ENCODE results near the gene DENND1A.

The DENND1A gene

DNA sequence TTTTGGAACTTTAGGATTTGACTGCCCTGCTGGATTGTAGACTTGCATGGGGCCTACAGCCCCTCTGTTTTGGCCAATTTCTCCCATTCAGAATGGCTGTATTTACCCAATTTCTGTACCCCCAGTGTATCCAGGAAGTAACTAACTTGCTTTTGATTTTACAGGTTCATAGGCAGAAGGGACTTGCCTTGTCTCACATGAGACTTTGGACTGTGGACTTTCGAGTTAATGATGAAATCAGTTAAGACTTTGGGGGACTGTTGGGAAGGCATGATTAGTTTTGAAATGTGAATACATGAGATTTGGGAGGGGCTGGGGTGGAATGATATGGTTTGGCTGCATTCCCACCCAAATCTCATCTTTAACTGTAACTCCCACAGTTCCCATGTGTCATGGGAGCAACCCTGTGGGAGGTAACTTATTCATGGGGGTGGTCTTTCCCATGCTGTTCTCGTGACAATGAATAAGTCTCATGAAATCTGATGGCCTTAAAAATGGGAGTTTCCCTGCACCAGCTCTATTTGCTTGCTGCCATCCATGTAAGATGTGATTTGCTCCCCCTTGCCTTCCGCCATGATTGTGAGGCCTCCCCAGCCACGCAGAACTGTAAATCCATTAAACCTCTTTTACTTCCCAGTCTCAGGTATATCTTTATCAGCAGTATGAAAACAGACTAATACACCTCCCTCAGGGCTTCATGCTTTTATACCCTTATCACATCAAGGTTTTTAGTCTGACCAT lies 206.6 kb downstream of the DENND1A start:
- TF ChIP-seq SIN3A (IDR thresholded peaks at IDR 0.05; ENCODE audit: borderline replicate concordance, insufficient read depth, low read length) (no peak), POLR2AphosphoS5 (IDR thresholded peaks at IDR 0.05; ENCODE audit: low read depth, low read length) (no peak), FOXP2 (optimal IDR thresholded peaks at IDR 0.05; ENCODE audit: borderline replicate concordance, extremely low read depth, extremely low read length, insufficient read depth) (no peak), TAF1 (IDR thresholded peaks at IDR 0.05; ENCODE audit: borderline replicate concordance, insufficient read depth, low read length) (no peak)
- TF ChIP-seq, protein P1, sequence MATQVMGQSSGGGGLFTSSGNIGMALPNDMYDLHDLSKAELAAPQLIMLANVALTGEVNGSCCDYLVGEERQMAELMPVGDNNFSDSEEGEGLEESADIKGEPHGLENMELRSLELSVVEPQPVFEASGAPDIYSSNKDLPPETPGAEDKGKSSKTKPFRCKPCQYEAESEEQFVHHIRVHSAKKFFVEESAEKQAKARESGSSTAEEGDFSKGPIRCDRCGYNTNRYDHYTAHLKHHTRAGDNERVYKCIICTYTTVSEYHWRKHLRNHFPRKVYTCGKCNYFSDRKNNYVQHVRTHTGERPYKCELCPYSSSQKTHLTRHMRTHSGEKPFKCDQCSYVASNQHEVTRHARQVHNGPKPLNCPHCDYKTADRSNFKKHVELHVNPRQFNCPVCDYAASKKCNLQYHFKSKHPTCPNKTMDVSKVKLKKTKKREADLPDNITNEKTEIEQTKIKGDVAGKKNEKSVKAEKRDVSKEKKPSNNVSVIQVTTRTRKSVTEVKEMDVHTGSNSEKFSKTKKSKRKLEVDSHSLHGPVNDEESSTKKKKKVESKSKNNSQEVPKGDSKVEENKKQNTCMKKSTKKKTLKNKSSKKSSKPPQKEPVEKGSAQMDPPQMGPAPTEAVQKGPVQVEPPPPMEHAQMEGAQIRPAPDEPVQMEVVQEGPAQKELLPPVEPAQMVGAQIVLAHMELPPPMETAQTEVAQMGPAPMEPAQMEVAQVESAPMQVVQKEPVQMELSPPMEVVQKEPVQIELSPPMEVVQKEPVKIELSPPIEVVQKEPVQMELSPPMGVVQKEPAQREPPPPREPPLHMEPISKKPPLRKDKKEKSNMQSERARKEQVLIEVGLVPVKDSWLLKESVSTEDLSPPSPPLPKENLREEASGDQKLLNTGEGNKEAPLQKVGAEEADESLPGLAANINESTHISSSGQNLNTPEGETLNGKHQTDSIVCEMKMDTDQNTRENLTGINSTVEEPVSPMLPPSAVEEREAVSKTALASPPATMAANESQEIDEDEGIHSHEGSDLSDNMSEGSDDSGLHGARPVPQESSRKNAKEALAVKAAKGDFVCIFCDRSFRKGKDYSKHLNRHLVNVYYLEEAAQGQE (IDR thresholded peaks at IDR 0.05; ENCODE audit: insufficient read depth in 1 of 2, low read depth in 2 of 2, low read length in 2 of 2): no peak

DNA sequence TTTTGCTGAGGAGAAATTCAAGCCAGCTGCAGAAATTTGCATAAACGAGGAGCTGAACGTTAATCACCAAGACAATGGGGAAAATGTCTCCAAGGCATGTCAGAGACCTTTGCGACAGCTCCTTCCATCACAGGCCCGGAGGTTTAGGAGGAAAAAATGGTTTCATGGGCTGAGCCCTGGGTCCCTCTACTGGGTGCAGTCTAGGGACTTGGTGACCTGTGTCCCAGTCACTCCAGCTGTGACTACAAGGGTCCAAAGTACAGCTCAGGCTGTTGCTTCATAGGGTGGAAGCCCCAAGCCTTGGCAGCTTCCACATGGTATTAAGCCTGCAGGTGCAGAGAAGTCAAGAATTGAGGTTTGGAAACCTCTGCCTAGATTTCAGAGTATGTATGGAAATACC lies 207.5 kb downstream of the DENND1A start:
- TF ChIP-seq TAF1 (IDR thresholded peaks at IDR 0.05; ENCODE audit: borderline replicate concordance, insufficient read depth, low read length) (no peak), POLR2AphosphoS5 (IDR thresholded peaks at IDR 0.05; ENCODE audit: low read depth, low read length) (no peak), FOXP2 (optimal IDR thresholded peaks at IDR 0.05; ENCODE audit: borderline replicate concordance, extremely low read depth, extremely low read length, insufficient read depth) (no peak), SIN3A (IDR thresholded peaks at IDR 0.05; ENCODE audit: borderline replicate concordance, insufficient read depth, low read length) (no peak)
- TF ChIP-seq, protein P1 (IDR thresholded peaks at IDR 0.05; ENCODE audit: insufficient read depth in 1 of 2, low read depth in 2 of 2, low read length in 2 of 2): no peak

DNA sequence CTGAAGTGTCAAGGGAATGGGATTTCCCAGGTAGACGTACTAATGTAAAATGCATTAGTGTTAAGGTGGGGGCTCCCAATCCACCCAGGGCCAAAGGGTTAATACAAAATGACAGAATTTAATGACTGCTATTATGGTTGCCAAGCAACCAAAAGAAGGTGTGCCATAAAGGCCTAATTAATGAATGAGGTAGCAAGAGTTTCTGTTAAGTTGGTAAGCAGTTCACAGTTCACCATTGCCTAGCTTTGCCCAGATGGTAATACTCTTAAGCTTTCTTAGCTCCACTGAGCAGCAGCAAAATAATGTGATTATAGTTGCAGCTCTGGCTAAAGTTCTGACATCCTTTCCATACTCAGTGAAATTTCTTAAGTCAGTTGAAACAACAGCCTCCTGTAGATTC lies 211.7 kb downstream of the DENND1A start:
- no peak for TF ChIP-seq TAF1 (IDR thresholded peaks at IDR 0.05; ENCODE audit: borderline replicate concordance, insufficient read depth, low read length)

DNA sequence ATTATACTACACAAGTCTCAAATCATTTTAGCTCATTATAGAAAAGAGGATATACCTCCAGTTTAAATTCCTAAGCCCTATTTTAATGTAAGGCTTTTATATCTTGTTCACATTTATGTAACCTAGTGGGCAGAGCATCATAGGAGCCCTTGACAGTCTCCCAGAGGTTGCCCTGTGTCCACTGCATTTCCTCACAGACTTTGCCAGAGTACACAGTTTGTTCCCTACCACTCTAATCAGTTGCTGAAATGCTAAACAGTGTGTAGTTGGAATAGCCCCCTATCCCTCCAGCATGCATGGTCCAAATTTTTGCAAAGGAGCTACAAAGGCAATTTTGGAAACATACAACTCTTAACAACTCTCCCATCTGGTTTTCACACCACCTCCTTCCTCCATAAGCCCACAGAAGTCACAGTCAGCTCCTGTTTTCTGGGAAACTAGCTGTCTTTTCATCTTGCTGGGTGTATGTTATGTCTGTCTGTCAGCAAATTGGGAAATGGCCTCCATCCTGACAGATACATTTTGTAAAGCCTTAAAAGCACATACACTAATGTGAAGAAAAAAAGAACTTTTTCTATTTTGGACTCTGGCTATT lies 212.2 kb downstream of the DENND1A start:
- TF ChIP-seq FOXP2 (optimal IDR thresholded peaks at IDR 0.05; ENCODE audit: borderline replicate concordance, extremely low read depth, extremely low read length, insufficient read depth) (no peak), TAF1 (IDR thresholded peaks at IDR 0.05; ENCODE audit: borderline replicate concordance, insufficient read depth, low read length) (no peak), POLR2AphosphoS5 (IDR thresholded peaks at IDR 0.05; ENCODE audit: low read depth, low read length) (no peak), SIN3A (IDR thresholded peaks at IDR 0.05; ENCODE audit: borderline replicate concordance, insufficient read depth, low read length) (no peak)
- TF ChIP-seq, protein P1 (IDR thresholded peaks at IDR 0.05; ENCODE audit: insufficient read depth in 1 of 2, low read depth in 2 of 2, low read length in 2 of 2): no peak

DNA sequence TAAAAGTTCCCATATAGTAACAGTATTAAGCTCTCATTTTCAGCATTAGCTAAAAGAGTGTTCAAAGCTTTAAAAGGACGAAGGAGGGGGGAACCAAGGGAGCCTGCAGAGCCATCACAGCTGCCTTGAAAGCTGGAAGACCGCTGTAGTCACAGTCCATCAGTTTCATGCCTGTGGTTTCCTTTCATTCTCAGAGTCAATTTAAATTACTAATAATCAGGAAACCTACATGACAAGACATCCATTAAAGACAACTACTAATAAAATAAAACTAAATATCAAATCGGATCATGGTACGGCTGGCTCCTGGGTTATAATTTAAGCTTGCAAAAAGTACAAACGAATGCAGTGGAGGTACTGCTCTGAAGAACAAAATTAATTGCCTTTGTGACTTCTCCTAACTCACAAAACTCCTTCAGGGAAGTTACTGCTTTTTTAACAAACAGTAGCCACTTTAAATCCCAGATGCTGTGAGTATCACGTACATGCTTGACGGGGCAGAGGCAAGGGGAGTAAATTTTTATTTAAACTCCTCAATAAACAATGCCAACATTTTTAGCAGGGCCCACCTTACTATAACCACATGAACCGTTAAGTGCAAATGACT lies 213.5 kb downstream of the DENND1A start:
- TF ChIP-seq POLR2AphosphoS5 (IDR thresholded peaks at IDR 0.05; ENCODE audit: low read depth, low read length) (no peak), SIN3A (IDR thresholded peaks at IDR 0.05; ENCODE audit: borderline replicate concordance, insufficient read depth, low read length) (no peak), TAF1 (IDR thresholded peaks at IDR 0.05; ENCODE audit: borderline replicate concordance, insufficient read depth, low read length) (no peak), FOXP2 (optimal IDR thresholded peaks at IDR 0.05; ENCODE audit: borderline replicate concordance, extremely low read depth, extremely low read length, insufficient read depth) (no peak)
- TF ChIP-seq, protein P1 (IDR thresholded peaks at IDR 0.05; ENCODE audit: insufficient read depth in 1 of 2, low read depth in 2 of 2, low read length in 2 of 2): no peak

Data from PFSK-1 (cell line).